ENCODE results near the gene SLC3A2. TPM values are rescaled to one million over a fixed set of nuclear protein-coding genes. Genes with fewer than 3 reads are reported as not detected.
"Not testable (repeated sequence)": the region's sequence is repeated elsewhere in the genome, so short reads cannot be mapped to it uniquely, and the experiment has no call there.

The SLC3A2 gene
- total RNA-seq, 1 experiment from 2014 or later, result 418 TPM

GRCh38 chr11:62852523-62853188, 28.0 kb upstream of the SLC3A2 start:
- DNase-seq (ENCODE audit: low spot score), result no peak

DNA sequence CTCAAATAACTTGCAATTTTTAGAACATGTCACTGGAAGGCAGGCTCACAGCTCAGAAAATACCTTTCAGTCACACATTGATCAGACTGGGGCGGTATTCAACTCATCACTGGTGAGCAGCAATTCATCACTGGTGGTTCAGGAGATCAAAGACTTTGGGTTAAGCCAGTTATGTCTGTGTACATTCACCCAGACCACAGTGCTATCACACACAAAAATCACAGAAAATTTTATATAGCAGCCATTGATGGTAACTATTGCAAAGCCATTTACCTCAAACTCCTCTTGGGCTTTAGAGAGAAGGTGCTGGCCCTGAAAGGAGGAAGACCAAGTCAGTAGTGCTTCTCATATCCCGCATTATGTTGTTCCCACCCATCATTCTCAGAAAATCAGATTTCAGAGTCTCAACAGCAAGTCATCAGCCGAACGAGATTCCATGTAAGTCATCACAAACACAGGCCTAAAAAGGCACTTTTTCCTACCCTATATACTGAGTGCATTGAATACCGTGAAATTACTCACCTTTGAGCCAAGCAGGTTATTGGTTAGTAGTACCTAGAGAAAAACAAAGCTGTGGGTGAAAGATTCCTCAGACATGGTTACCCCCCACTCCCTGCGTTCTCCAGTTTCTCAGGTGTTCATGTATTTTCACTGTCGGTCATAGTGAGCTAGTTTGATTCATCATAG, 27.3 kb upstream of the SLC3A2 start:
- no peak for DNase-seq (ENCODE audit: low spot score)

GRCh38 chr11:62854013-62854824, 26.5 kb upstream of the SLC3A2 start:
- DNase-seq (ENCODE audit: low spot score), result no peak

GRCh38 chr11:62854825-62855570, 25.7 kb upstream of the SLC3A2 start:
- peak; percentile 40 for DNase-seq (ENCODE audit: low spot score)

GRCh38 chr11:62855571-62856332, 24.9 kb upstream of the SLC3A2 start:
- DNase-seq (ENCODE audit: low spot score), result peak; percentile 99

GRCh38 chr11:62856333-62856895, 24.3 kb upstream of the SLC3A2 start:
- DNase-seq (ENCODE audit: low spot score), result no peak

- peak; percentile 55 for DNase-seq (ENCODE audit: low spot score)
Measured at GRCh38 chr11:62857541-62857982, 23.1 kb upstream of the SLC3A2 start.

DNA sequence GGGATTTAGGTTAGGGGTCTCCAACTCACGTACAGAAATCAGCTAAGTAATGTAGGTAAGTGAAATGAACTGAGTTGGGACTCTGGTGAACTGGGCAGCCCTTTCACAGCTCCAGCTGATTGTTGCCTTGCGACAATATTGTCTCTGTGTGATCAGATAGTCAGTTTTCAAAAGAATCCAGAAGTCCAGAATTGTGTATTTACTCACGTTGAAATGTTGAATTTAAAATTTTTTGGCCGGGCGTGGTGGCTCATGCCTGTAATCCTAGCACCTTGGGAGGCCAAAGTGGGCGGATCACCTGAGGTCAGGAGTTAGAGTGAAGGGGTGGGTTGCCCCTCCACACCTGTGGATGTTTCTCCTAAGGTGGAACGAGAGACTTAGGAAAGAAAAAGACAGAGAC, 22.5 kb upstream of the SLC3A2 start:
- DNase-seq (ENCODE audit: low spot score), result no peak

DNA sequence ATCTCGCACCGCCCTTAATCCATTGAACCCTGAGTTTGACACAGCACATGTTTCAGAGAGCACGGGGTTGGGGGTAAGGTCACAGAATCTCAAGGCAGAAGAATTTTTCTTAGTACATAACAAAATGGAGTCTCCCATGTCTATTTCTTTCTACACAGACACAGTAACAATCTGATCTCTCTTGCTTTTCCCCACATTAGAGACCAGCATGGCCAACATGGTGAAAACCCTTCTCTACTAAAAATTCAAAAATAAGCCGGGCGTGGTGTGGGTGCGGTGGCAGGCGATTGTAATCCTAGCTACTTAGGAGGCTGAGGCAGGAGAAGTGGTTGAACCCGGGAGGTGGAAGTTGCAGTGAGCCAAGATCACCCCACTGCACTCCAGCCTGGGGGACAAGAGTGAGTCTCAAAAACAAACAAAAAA, 21.4 kb upstream of the SLC3A2 start:
- not testable (repeated sequence) for DNase-seq (ENCODE audit: low spot score)

GRCh38 chr11:62860835-62861563, 19.7 kb upstream of the SLC3A2 start:
- DNase-seq (ENCODE audit: low spot score), result no peak

DNA sequence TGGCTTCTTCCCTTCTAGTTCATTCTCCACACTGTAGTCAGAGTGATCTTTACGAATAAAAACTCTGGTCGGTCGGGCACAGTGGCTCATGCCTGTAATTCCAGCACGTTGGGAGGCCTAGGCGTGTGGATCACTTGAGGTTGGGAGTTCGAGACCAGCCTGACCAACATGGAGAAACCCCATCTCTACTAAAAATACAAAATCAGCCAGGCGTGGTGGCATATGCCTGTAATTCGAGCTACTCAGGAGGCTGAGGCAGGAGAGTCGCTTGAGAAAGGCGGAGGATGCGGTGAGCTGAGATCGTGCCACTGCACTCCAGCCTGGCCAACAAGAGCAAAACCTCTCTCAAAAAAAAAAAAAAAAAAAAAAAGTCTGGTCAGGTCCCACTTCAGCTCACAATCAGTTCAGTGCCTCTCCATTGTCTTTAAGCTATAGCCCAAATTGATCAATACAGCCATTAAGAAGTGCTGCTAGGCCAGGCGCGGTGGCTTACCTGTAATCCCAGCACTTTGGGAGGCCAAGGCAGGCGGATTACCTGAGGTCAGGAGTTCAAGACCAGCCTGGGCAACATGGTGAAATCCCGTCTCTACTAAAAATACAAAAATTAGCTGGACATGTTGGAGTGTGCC, 19.0 kb upstream of the SLC3A2 start:
- DNase-seq (ENCODE audit: low spot score), result not testable (repeated sequence)

- DNase-seq (ENCODE audit: low spot score), result no peak
Measured at GRCh38 chr11:62863687-62864335, 16.9 kb upstream of the SLC3A2 start.

DNA sequence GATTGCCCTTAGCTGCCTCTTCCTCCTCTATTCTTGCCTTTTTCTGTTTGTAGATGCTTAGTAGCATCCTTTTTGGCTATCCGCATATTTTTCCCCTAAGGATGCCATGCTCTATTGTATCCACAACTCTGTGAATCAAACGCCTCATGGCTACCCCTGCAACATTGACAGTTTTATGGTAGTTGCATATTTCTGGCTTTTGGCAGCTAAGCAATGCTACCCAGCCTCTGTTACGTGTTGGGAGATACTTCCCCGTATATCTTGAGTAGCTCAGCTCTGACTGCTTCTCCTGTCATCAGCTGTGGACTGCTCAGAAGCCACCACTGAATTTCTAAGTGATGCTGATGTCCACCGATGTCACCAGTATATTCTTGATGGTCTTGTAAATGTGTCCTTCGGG, 15.1 kb upstream of the SLC3A2 start:
- DNase-seq (ENCODE audit: low spot score), result no peak

- DNase-seq (ENCODE audit: low spot score), result no peak
Measured at GRCh38 chr11:62874851-62875250, 5.8 kb upstream of the SLC3A2 start.

GRCh38 chr11:62875698-62876478, 4.8 kb upstream of the SLC3A2 start:
- no peak for DNase-seq (ENCODE audit: low spot score)

DNA sequence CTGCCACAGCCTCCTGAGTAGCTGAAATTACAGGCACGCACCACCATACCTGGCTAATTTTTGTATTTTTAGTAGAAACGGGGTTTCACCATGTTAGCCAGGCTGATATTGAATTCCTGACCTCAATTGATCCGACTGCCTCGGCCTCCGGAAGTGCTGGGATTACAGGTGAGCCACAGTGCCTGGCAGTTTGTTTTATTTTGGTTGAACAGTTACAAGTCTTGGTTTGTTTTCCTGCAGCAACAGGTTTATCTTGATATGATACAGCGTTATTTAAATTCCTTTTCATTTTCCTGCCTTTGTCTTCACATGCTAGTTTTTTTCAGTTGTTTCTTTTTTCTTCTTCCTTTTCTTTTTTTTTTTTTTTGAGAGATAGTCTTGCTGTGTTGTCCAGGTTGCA, 4.0 kb upstream of the SLC3A2 start:
- no peak for DNase-seq (ENCODE audit: low spot score)

DNA sequence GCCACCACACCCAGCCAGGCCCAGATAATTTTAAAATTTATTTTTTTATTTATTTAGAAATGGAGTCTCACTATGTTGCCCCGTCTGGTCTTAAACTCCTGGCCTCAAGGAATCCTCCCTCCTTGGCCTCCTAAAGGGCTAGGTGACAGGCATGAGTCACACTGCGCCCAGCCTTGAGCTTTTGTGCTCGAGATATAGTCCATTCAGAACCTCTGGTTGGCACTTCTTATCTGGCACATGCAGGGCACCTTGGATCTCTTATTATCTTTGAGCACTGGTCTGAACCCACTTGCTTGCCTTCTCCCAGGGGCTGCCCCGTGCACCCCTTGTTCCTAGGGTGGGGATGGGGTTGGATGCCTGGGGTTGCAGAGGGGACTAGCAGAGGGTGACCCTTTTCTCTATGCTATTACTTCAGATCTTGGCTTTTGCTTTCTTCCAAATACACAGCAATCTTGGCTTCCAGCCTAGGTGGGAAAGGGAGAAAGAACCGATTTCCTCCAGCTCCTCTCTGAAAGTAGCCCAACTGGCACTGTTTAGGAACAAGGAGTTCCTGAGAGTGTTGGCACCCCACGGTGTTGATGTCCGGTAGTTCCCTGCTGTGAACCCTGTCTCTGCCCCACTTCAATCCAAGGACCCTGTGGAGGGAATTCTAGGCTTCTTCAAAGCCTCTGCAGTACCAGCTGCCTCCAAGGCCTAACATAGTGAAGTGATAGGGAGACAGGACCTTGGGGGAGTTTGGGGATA, 1.3 kb upstream of the SLC3A2 start:
- DNase-seq (ENCODE audit: low spot score), result no peak

Measured in HT-29 (cell line).